ENCODE measurements around the gene ACER3.
"Not testable (repeated sequence)": the region's sequence is repeated elsewhere in the genome, so short reads cannot be mapped to it uniquely, and the experiment has no call there.

The ACER3 gene

GRCh38 chr11:77038825-77039326 is 178.2 kb downstream of the ACER3 start:
- no peak for DNase-seq (ENCODE audit: low read depth)

DNA sequence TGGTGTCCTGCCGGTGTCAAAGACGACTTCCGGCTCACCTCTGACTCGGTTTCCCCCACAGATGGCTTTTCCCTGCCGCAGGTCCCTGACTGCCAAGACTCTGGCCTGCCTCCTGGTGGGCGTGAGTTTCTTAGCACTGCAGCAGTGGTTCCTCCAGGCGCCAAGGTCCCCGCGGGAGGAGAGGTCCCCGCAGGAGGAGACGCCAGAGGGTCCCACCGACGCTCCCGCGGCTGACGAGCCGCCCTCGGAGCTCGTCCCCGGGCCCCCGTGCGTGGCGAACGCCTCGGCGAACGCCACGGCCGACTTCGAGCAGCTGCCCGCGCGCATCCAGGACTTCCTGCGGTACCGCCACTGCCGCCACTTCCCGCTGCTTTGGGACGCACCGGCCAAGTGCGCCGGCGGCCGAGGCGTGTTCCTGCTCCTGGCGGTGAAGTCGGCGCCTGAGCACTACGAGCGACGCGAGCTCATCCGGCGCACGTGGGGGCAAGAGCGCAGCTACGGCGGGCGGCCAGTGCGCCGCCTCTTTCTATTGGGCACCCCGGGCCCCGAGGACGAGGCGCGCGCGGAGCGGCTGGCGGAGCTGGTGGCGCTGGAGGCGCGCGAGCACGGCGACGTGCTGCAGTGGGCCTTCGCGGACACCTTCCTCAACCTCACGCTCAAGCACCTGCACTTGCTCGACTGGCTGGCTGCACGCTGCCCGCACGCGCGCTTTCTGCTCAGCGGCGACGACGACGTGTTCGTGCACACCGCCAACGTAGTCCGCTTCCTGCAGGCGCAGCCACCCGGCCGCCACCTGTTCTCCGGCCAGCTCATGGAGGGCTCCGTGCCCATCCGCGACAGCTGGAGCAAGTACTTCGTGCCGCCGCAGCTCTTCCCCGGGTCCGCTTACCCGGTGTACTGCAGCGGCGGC is 179.0 kb downstream of the ACER3 start:
- no peak for DNase-seq (ENCODE audit: low read depth)

DNA sequence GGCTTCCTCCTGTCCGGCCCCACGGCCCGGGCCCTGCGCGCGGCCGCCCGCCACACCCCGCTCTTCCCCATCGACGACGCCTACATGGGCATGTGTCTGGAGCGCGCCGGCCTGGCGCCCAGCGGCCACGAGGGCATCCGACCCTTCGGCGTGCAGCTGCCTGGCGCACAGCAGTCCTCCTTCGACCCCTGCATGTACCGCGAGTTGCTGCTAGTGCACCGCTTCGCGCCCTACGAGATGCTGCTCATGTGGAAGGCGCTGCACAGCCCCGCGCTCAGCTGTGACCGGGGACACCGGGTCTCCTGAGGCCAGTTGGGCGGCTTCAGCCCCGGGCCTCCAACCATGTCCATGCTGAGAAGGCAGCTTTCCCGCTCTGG is 179.7 kb downstream of the ACER3 start:
- no peak for DNase-seq (ENCODE audit: low read depth)

DNA sequence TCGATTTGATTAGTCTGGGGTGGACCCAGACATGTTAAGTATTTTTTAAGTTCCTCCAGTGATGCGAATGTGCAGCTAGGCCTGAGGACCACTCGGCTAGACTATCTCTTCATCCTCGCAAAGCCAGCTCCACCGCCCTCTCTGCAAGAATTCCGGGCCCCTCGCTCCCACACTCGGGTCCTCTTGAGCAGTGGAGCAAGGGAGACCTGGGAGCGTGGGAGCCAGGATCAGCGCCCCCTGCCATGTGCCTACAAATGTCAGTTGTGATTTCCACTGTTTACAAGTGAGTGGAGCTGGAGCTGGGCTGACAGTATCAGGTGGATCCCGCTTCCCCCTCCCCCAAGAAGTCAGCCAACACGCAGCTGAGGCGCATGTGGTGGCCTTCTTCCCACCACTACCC is 180.2 kb downstream of the ACER3 start:
- no peak for DNase-seq (ENCODE audit: low read depth)

GRCh38 chr11:77042111-77042726 is 181.5 kb downstream of the ACER3 start:
- DNase-seq (ENCODE audit: low read depth): no peak

- no peak for DNase-seq (ENCODE audit: low read depth)
Measured at GRCh38 chr11:77044356-77044755, 183.6 kb downstream of the ACER3 start.

DNA sequence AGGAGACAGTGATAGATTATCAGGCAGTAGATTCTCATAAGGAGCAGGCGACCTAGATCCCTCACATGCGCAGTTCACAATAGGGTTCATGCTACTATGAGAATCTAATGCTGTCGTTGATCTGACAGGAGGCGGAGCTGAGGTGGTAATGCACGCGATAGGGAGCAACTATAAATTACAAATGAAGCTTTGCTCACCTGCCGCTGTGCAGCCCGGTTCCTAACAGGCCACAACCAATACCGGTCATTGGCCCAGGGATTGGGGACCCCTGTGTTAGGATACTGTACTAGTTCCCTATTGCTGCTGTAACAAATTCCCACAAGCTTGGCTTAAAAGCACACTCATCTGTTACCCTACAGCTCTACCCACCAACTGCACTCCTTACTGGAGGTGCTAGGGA is 184.2 kb downstream of the ACER3 start:
- DNase-seq (ENCODE audit: low read depth): no peak

DNA sequence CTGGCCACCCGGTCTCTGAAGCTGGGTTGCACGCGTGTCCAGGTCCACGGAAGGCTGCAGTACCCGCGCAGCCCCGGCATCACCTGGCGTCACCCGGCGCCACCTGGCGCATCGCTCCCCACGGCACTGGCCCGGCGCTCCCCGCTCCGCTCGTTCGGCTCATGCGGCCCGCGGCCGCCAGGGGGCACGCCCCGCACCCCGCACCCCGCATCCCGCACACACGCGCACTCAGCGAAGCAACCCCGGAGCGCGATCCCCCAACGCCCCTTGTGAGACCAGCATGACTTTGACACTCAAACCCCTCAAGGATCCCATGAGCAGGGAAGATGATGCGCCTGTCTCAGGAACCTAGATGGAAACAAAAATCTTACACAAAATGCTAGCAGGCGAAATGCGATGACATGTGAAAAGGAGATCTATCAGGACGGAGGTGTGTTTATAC is 185.4 kb downstream of the ACER3 start:
- peak; percentile 44 for DNase-seq (ENCODE audit: low read depth)

DNA sequence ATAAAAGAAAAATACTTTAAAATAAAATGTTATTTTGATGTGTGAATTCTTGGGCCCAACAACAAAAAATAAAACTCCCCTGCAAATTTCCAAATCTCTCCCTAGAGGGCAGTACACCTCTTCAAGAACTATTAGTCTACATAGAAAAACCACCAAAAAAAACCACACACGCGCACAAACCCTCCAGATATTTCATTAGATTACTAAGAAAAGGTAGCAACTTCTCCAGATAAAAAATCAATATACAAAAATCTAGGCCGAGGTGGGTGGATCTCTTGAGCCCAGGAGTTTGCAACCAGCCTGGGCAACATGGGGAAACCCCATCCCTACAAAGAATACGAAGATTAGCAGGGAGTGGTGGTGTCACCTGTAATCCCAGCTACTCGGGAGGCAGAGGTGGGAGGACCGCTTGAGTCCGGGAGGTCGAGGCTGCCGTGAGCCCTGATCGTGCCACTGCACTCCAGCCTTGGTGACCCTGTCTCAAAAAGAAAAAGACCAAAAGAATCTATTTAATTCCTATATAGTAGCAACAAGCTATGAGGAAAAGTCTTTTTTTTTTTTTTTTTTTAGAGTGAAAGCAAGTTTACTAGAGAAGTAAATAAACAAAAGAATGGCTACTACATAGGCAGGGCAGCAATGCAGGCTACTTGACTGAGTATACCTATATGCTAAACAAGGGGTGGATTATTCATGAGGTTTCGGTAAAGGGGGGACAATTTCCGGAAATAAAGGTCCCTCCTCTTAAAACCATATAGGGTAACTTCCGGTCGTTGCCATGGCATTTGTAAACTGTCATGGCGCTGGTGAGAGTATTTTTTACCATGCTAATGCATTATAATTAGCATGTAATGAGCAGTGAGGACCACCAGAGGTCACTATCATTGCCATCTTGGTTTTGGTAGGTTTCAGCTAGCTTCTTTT is 186.5 kb downstream of the ACER3 start:
- DNase-seq (ENCODE audit: low read depth): peak; percentile 61

GRCh38 chr11:77047928-77048446 is 187.3 kb downstream of the ACER3 start:
- DNase-seq (ENCODE audit: low read depth): not testable (repeated sequence)

- DNase-seq (ENCODE audit: low read depth): no peak
Measured at GRCh38 chr11:77049026-77049425, 188.3 kb downstream of the ACER3 start.

GRCh38 chr11:77051511-77051910 is 190.8 kb downstream of the ACER3 start:
- no peak for DNase-seq (ENCODE audit: low read depth)

GRCh38 chr11:77052518-77052917 is 191.8 kb downstream of the ACER3 start:
- no peak for DNase-seq (ENCODE audit: low read depth)

DNA sequence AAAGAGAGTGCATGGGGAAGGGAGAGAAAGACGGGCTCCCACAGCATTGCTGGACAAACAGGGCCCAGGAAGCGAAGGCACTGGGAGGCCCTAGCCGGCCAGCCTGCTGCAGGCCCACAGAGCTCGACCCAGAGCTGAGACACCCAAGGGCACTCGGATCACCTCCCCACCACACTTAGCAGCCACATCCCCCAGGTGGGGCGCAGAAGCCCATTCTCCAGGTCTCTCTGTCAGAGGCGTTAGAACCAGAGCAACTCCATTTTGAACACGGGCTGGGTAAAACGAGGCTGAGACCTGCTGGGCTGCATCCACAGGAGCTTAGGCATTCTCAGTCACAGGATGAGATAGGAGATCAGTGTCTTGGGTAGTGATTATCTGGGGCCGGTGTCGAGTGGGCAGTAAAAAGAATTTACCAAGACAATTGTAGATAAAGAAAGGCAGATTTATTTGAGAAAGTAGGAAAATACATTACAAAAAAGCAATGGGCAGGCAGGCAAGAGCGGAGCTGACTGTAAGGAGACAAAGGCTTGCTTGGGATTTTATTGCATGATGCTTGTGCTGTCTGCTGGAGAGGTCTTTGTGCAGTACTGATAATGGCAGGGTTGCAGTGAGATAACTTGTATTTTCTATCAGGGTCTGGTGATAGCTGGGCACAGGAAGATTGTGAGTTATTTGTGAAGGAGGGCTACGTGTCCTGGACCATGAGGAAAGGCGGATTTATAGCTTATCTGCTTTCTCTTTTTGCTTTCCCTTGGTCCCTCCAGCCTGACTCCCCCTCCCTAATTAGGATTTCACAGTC is 192.7 kb downstream of the ACER3 start:
- DNase-seq (ENCODE audit: low read depth): no peak

- DNase-seq (ENCODE audit: low read depth): no peak
Measured at GRCh38 chr11:77054084-77054483, 193.4 kb downstream of the ACER3 start.

DNA sequence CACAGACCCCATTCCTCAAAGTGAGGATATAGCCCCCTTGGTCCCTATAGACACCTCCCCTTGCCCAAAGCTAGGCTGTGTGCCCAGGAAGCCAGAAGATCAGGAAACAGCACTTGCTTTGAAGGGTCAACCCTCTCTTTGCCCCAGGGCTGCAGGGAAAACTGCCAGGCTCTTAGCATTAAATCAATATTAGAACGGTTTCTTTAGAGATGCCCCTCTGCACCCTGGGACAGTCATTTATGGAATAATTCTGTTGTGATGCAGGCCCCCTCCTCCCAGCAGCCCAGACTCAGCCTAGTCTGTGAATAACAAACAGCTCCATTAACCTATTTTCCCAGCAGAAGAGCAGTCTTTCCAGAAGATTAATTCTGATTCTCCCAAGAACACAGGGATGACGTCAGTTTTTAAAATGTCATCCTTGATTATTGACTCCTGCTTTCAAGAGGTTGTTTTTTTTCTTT is 194.4 kb downstream of the ACER3 start:
- DNase-seq (ENCODE audit: low read depth): no peak

DNA sequence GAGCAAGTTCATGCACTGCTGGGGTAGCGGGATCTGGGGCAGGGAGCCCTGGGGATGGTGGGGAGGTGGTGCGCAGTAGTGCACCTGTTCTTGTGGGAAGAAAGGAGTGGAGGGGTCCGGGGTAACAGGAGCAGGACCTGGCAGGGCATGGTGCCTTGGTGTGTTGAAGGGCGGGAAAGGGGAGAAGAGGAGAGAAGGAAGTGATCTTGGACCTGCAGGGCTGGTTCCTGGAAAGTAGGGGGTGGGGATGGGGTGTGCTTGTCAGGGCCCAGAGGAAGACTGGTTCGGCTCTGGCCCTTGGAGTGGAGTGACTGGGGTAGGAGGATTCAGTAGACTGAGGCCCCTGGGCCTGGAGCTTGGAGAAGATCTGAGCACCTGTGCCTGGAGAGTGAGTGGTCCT is 195.2 kb downstream of the ACER3 start:
- no peak for DNase-seq (ENCODE audit: low read depth)

DNA sequence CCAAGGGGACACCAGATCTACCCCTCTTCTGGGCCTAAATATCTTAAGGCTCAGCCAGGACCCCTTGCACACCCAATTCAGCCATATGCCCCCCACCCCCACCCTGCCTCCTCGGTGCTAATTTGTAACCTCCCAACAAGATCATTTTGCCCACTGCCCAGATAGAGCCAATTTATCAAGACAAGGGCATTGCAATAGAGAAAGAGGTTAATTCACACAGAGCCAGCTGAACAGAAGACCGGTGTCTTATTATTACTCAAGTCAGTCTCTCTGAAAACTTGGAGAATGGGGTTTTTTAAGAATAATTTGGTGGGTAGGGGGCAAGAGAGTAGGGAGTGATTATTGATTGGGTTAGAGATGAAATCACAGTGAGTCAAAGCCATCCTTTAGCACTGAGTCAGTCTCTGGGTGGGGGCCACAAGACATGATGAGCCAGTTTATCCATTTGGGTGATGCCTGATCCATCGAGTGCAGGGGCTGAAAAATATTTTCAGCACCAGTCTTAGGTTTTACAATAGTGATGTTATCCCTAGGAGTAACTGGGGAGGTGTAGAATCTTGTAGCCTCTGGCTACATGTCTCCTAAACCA is 196.2 kb downstream of the ACER3 start:
- DNase-seq (ENCODE audit: low read depth): no peak

GRCh38 chr11:77057938-77058474 is 197.3 kb downstream of the ACER3 start:
- no peak for DNase-seq (ENCODE audit: low read depth)

DNA sequence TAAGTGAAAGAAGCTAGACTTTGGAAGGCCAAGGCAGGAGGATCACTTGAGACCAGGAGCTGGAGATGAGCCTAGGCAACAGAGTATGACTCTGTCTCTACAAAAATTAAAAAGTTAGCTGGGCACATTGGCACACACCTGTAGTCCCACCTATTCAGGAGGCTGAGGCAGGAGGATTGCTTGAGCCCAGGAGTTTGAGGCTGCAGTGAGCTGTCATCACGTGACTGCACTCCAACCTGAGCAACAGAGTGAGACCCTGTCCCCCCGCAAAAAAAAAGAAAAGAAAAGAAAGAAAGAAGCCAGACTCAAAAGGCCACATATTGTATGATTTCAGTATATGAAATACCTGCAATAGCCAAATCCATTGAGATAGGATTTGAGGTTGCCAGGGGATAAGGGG is 198.2 kb downstream of the ACER3 start:
- DNase-seq (ENCODE audit: low read depth): no peak

Data from activated T-cell treated with anti-CD3 and anti-CD28 coated beads for 1 hour (primary cell).